Gastrocnemius medialis (tissue), 4 donors: ENCODE data around the gene CGGBP1.

Experiments used
- CTCF ChIP-seq, 5 experiments: fragments of 450-650 bp in 3 of 5; fragments of 200-600 bp in 2 of 5; sonication (generic) in 2 of 5; IDR thresholded peaks in 4 of 5; conservative IDR thresholded peaks in 1 of 5; 1 replicate in 4 of 5; 2 replicates in 1 of 5; pipeline ENCODE4 v1.5.1; 2016 to 2019; ENCODE audit warnings: antibody characterized with exemption in 5 of 5, mild to moderate bottlenecking in 3 of 5, moderate library complexity in 3 of 5
- POLR2A ChIP-seq, 2 donors: fragments of 450-650 bp; IDR thresholded peaks; one replicate each; pipeline ENCODE4 v1.6.1; 2017; ENCODE audit warnings: antibody characterized with exemption in 2 of 2, mild to moderate bottlenecking in 2 of 2, moderate library complexity in 2 of 2

GRCh38 chr3:88076712-88077111 is 17.9 kb upstream of the CGGBP1 start:
- TF ChIP-seq CTCF (IDR thresholded peaks at IDR 0.05 in 4 of 5, conservative IDR thresholded peaks at IDR 0.05 in 1 of 5) = no peak
- no peak for TF ChIP-seq POLR2A (IDR thresholded peaks at IDR 0.05)
